Small intestine (tissue), 7 donors: ENCODE measurements around the gene PIGX. TPM values are rescaled to one million over a fixed set of nuclear protein-coding genes. Genes with fewer than 3 reads are reported as not detected.
"Not testable (repeated sequence)": the region's sequence is repeated elsewhere in the genome, so short reads cannot be mapped to it uniquely, and the experiment has no call there.

Source experiments
- DNase-seq, 2 donors: peaks; one replicate each; pipeline versions ENCODE4 v3.0.0 to v3.0.0-alpha.2; 2013
- FAIRE-seq: peaks from 2 replicates; lab custom pipeline; 2012; peaks lifted over from hg19 to GRCh38; lab: Jason Lieb, UNC
- H3K27ac ChIP-seq, 3 donors: one replicate each; pipeline ENCODE4 v1.5.1; 2013; ENCODE audit warnings: low read length in 2 of 3, mild to moderate bottlenecking in 2 of 3, control low read depth in 1 of 3, inconsistent platforms in 1 of 3, low read depth in 1 of 3, moderate library complexity in 1 of 3
- H3K27me3 ChIP-seq, 3 donors: one replicate each; pipeline ENCODE4 v1.6.1; 2013; ENCODE audit warnings: low read length in 3 of 3, inconsistent platforms in 1 of 3; ENCODE audit not compliant: control insufficient read depth in 3 of 3, insufficient read depth in 3 of 3
- H3K36me3 ChIP-seq, 3 donors: one replicate each; pipeline ENCODE4 v1.6.1; 2013; ENCODE audit warnings: low read length in 3 of 3, inconsistent platforms in 1 of 3, low read depth in 1 of 3, mild to moderate bottlenecking in 1 of 3, moderate library complexity in 1 of 3; ENCODE audit not compliant: control insufficient read depth in 3 of 3, insufficient read depth in 2 of 3
- H3K4me1 ChIP-seq, 3 donors: one replicate each; pipeline ENCODE4 v1.6.1; 2013; ENCODE audit warnings: low read length in 2 of 3, inconsistent platforms in 1 of 3, low read depth in 1 of 3, mild to moderate bottlenecking in 1 of 3, moderate library complexity in 1 of 3; ENCODE audit not compliant: control insufficient read depth in 3 of 3, insufficient read depth in 2 of 3
- H3K4me3 ChIP-seq, 3 donors: one replicate each; pipeline ENCODE4 v1.5.1; 2013; ENCODE audit warnings: low read length in 3 of 3, control low read depth in 1 of 3, inconsistent platforms in 1 of 3, low read depth in 1 of 3, mild to moderate bottlenecking in 1 of 3, moderate library complexity in 1 of 3
- H3K9me3 ChIP-seq, 2 donors: one replicate each; pipeline ENCODE4 v1.6.1; 2013; ENCODE audit warnings: low read depth in 1 of 2, low read length in 1 of 2; ENCODE audit not compliant: control insufficient read depth in 2 of 2, insufficient read depth in 1 of 2
- WGBS, 3 donors: extraction: QIAGEN DNeasy Blood & Tissue Kit; methylation state at CpG; one replicate each; pipeline ENCODE4 v1.1.7; 2013; 5-methylcytosine and 5-hydroxymethylcytosine counted together
- polyA plus RNA-seq, 4 donors: library from polyadenylated mRNA; stranded (reverse) in 3 of 4; unstranded in 1 of 4; fragments of 200-250 nt in 3 of 4; fragments of 120-200 nt in 1 of 4; gene quantifications; one replicate each; pipeline versions ENCODE4 v1.2.1 to v1.2.3, GENCODE V29; 2013
- donor health status: healthy with polysubstance abuse.
- donor health status: control.
- donor health status: control.
- donor health status: Bipolar disorder and iron deficiency.
- donor health status: healthy.

PIGX gene
- polyA plus RNA-seq, 4 donors = 11.9 to 26.6 (median 13.2) TPM

- DNase-seq (peak in 1 of 2 donors; percentile 67), FAIRE-seq (no peak)
- peaks cover 0 to 6% (median 3%) of the 10 kb centered on the region in 3 donors for H3K4me1 ChIP-seq
- 5% methylated on average over 56 to 64 of the region's 64 CpGs for WGBS, 3 donors
- peak overlapping the region; percentile 63 to 93 (median 64) for H3K4me3 ChIP-seq
- no peaks in the 10 kb centered on the region for H3K27me3 ChIP-seq
- H3K36me3 ChIP-seq = peaks cover 0 to 2% (median 0%) of the 10 kb centered on the region in 3 donors
- peak overlapping the region; percentile 92 to 93 (median 93) for H3K27ac ChIP-seq
- no peaks in the 10 kb centered on the region for H3K9me3 ChIP-seq
Observed at GRCh38 chr3:196712514-196713413, 587 bp downstream of the PIGX start.

- H3K27ac ChIP-seq, H3K4me3 ChIP-seq, FAIRE-seq, H3K27me3 ChIP-seq, DNase-seq, H3K9me3 ChIP-seq, H3K4me1 ChIP-seq: not testable (repeated sequence)
- peaks cover 0 to 14% (median 0%) of the 10 kb centered on the region in 3 donors for H3K36me3 ChIP-seq
- WGBS, 3 donors = 75 to 88% (median 81%) methylated on average over 3 of the region's 3 CpGs
Observed at GRCh38 chr3:196717162-196717561, 5.0 kb downstream of the PIGX start.

- DNase-seq (no peak), FAIRE-seq (no peak)
- no peak overlapping the region for H3K4me3 ChIP-seq
- no peaks in the 10 kb centered on the region for H3K27me3 ChIP-seq
- H3K4me1 ChIP-seq = peaks cover 0 to 4% (median 0%) of the 10 kb centered on the region in 3 donors
- 49 to 98% (median 95%) methylated on average over 2 of the region's 2 CpGs for WGBS, 3 donors
- H3K36me3 ChIP-seq = peaks cover 0 to 15% (median 0%) of the 10 kb centered on the region in 3 donors
- H3K9me3 ChIP-seq = peaks cover 0 to 4% of the 10 kb centered on the region in 2 donors
- H3K27ac ChIP-seq = no peak overlapping the region
Observed at GRCh38 chr3:196721097-196721496, 8.9 kb downstream of the PIGX start.

GRCh38 chr3:196726788-196727675 lies 14.9 kb downstream of the PIGX start:
- peak; percentile 68 to 90 for DNase-seq
- Histone ChIP-seq H3K27me3 (no peaks in the 10 kb centered on the region), H3K27ac (peak overlapping the region; percentile 9 to 15 (median 11)), H3K4me3 (no peak overlapping the region), H3K9me3 (no peaks in the 10 kb centered on the region), H3K36me3 (peaks cover 0 to 21% (median 0%) of the 10 kb centered on the region in 3 donors), H3K4me1 (peaks cover 0 to 5% (median 0%) of the 10 kb centered on the region in 3 donors)
- peak; percentile 51 for FAIRE-seq
- 38 to 49% (median 49%) methylated on average over 7 of the region's 7 CpGs for WGBS, 3 donors

GRCh38 chr3:196735751-196736150 lies 23.6 kb downstream of the PIGX start:
- no peaks in the 10 kb centered on the region for H3K27me3 ChIP-seq
- no peak for DNase-seq
- no peak overlapping the region for H3K4me3 ChIP-seq
- 82 to 87% (median 84%) methylated on average over 3 of the region's 3 CpGs for WGBS, 3 donors
- FAIRE-seq = no peak
- H3K9me3 ChIP-seq = no peaks in the 10 kb centered on the region
- peaks cover 0 to 9% (median 0%) of the 10 kb centered on the region in 3 donors for H3K36me3 ChIP-seq
- H3K4me1 ChIP-seq = no peaks in the 10 kb centered on the region
- H3K27ac ChIP-seq = no peak overlapping the region

- WGBS, 3 donors = 94 to 96% (median 94%) methylated on average over 4 of the region's 4 CpGs
- Histone ChIP-seq H3K4me1 (peaks cover 0 to 2% (median 0%) of the 10 kb centered on the region in 3 donors), H3K27ac (no peak overlapping the region), H3K4me3 (no peak overlapping the region), H3K9me3 (no peaks in the 10 kb centered on the region), H3K36me3 (peaks cover 0 to 5% (median 0%) of the 10 kb centered on the region in 3 donors), H3K27me3 (no peaks in the 10 kb centered on the region)
- FAIRE-seq (no peak), DNase-seq (no peak)
Observed at GRCh38 chr3:196736670-196737374, 24.6 kb downstream of the PIGX start.

- Histone ChIP-seq H3K27ac (no peak overlapping the region), H3K4me3 (no peak overlapping the region), H3K27me3 (no peaks in the 10 kb centered on the region), H3K36me3 (peaks cover 0 to 5% (median 0%) of the 10 kb centered on the region in 3 donors), H3K4me1 (peaks cover 0 to 6% (median 0%) of the 10 kb centered on the region in 3 donors), H3K9me3 (no peaks in the 10 kb centered on the region)
- WGBS, 3 donors = 88 to 93% (median 92%) methylated on average over 6 of the region's 6 CpGs
- DNase-seq = no peak
- FAIRE-seq = no peak
Observed at GRCh38 chr3:196737655-196738054, 25.5 kb downstream of the PIGX start.
